Measurements from ENCODE around the gene IRX5. TPM values are rescaled to one million over a fixed set of nuclear protein-coding genes. Genes with fewer than 3 reads are reported as not detected.

The IRX5 gene
- total and polyA plus RNA-seq, 4 donors, result not detected

GRCh38 chr16:54897930-54898329 is 32.7 kb upstream of the IRX5 start:
- no peak for DNase-seq (ENCODE audit: low spot score)
- Histone ChIP-seq H3K9ac (ENCODE audit: low read depth in 1 of 2, low read length in 2 of 2) (no peak overlapping the region), H3K36me3 (ENCODE audit: control insufficient read depth in 4 of 4, insufficient read depth in 3 of 4, low read depth in 1 of 4, low read length in 3 of 4) (no peaks in the 10 kb centered on the region), H3K27ac (ENCODE audit: low read depth in 1 of 2, low read length in 2 of 2) (no peak overlapping the region), H3K9me3 (ENCODE audit: control insufficient read depth in 4 of 4, low read length in 3 of 4) (peaks cover 0 to 2% (median under 1%) of the 10 kb centered on the region in 4 donors), H3K4me3 (ENCODE audit: low read depth in 1 of 3, low read length in 3 of 3) (no peak overlapping the region), H3K27me3 (ENCODE audit: control insufficient read depth in 4 of 4, insufficient read depth in 4 of 4, low read length in 3 of 4) (peaks cover 0 to 3% (median 1%) of the 10 kb centered on the region in 4 donors), H3K4me1 (ENCODE audit: control insufficient read depth in 4 of 4, insufficient read depth in 4 of 4, low read length in 3 of 4) (no peaks in the 10 kb centered on the region)
- no peak for TF ChIP-seq MAX (IDR thresholded peaks at IDR 0.05)
- no peak for TF ChIP-seq HNF4G (IDR thresholded peaks at IDR 0.05)
- no peak for TF ChIP-seq YY1 (IDR thresholded peaks at IDR 0.05)
- no peak for TF ChIP-seq GABPA (IDR thresholded peaks at IDR 0.05 in 1 of 2, conservative IDR thresholded peaks at IDR 0.05 in 1 of 2)
- no peak for TF ChIP-seq NR2F2 (IDR thresholded peaks at IDR 0.05)
- TF ChIP-seq ZBTB33 (IDR thresholded peaks at IDR 0.05), result no peak
- TF ChIP-seq RAD21 (IDR thresholded peaks at IDR 0.05), result no peak
- no peak for TF ChIP-seq HNF4A (conservative IDR thresholded peaks at IDR 0.05)
- no peak for TF ChIP-seq TAF1 (conservative IDR thresholded peaks at IDR 0.05)
- no peak for TF ChIP-seq REST (IDR thresholded peaks at IDR 0.05)
- no peak for TF ChIP-seq CTCF (IDR thresholded peaks at IDR 0.05; ENCODE audit: low read depth, low read length, missing input control)
- TF ChIP-seq ATF3 (IDR thresholded peaks at IDR 0.05), result no peak
- WGBS, result 80% methylated on average over 3 of the region's 3 CpGs

- Histone ChIP-seq H3K9me3 (ENCODE audit: control insufficient read depth in 4 of 4, low read length in 3 of 4) (peaks cover 0 to 4% (median 2%) of the 10 kb centered on the region in 4 donors), H3K36me3 (ENCODE audit: control insufficient read depth in 4 of 4, insufficient read depth in 3 of 4, low read depth in 1 of 4, low read length in 3 of 4) (no peaks in the 10 kb centered on the region), H3K27ac (ENCODE audit: low read depth in 1 of 2, low read length in 2 of 2) (no peak overlapping the region), H3K27me3 (ENCODE audit: control insufficient read depth in 4 of 4, insufficient read depth in 4 of 4, low read length in 3 of 4) (peaks cover 0 to 8% (median 0%) of the 10 kb centered on the region in 4 donors), H3K4me3 (ENCODE audit: low read depth in 1 of 3, low read length in 3 of 3) (no peak overlapping the region), H3K9ac (ENCODE audit: low read depth in 1 of 2, low read length in 2 of 2) (no peak overlapping the region), H3K4me1 (ENCODE audit: control insufficient read depth in 4 of 4, insufficient read depth in 4 of 4, low read length in 3 of 4) (no peaks in the 10 kb centered on the region)
- no peak for DNase-seq (ENCODE audit: low spot score)
- 96% methylated on average over 7 of the region's 7 CpGs for WGBS
- no peak for TF ChIP-seq FOXA2 (IDR thresholded peaks at IDR 0.05)
- no peak for TF ChIP-seq YY1 (IDR thresholded peaks at IDR 0.05)
- TF ChIP-seq RAD21 (IDR thresholded peaks at IDR 0.05), result no peak
- TF ChIP-seq REST (IDR thresholded peaks at IDR 0.05), result no peak
- no peak for TF ChIP-seq NR2F2 (IDR thresholded peaks at IDR 0.05)
- no peak for TF ChIP-seq SP1 (IDR thresholded peaks at IDR 0.05)
- no peak for TF ChIP-seq HNF4A (conservative IDR thresholded peaks at IDR 0.05)
Observed at GRCh38 chr16:54901606-54902005, 29.1 kb upstream of the IRX5 start.

All from liver (tissue), 9 donors.